Measurements from ENCODE around the gene QRFP.

Gene QRFP

GRCh38 chr9:130939405-130940026 is 42.9 kb upstream of the QRFP start:
- H3K4me1 ChIP-seq (ENCODE audit: control insufficient read depth in 2 of 2, insufficient read depth in 2 of 2, low read length in 2 of 2), result peaks cover 5 to 15% of the 10 kb centered on the region in 2 donors
- H3K27ac ChIP-seq (ENCODE audit: low read depth in 2 of 2, low read length in 2 of 2), result no peak overlapping the region
- H3K27me3 ChIP-seq (ENCODE audit: control insufficient read depth in 2 of 2, insufficient read depth in 2 of 2, low read length in 2 of 2), result peaks cover 14 to 31% of the 10 kb centered on the region in 2 donors
- H3K36me3 ChIP-seq (ENCODE audit: control insufficient read depth in 2 of 2, insufficient read depth in 2 of 2, low read length in 2 of 2), result no peaks in the 10 kb centered on the region
- peak overlapping the region; percentile 57 to 64 for H3K4me3 ChIP-seq (ENCODE audit: low read length in 2 of 2)
- no peaks in the 10 kb centered on the region for H3K9me3 ChIP-seq (ENCODE audit: control insufficient read depth in 2 of 2, low read length in 2 of 2)
- peak overlapping the region in 1 of 2 donors; percentile 74 for H3K9ac ChIP-seq (ENCODE audit: low read depth in 1 of 2, low read length in 2 of 2)

GRCh38 chr9:130938652-130939404 is 42.2 kb upstream of the QRFP start, which contains the start of gene FIBCD1:
TSS of gene FIBCD1 (minus strand) at chr9:130939247. CDS start at chr9:130938607, 640 bp downstream.
- Histone ChIP-seq H3K36me3 (ENCODE audit: control insufficient read depth in 2 of 2, insufficient read depth in 2 of 2, low read length in 2 of 2) (no peaks in the 10 kb centered on the region), H3K9ac (ENCODE audit: low read depth in 1 of 2, low read length in 2 of 2) (peak within 1 kb of the TSS in 1 of 2 donors; percentile 74), H3K4me3 (ENCODE audit: low read length in 2 of 2) (peak within 1 kb of the TSS; percentile 57 to 64), H3K9me3 (ENCODE audit: control insufficient read depth in 2 of 2, low read length in 2 of 2) (no peaks in the 10 kb centered on the region), H3K27me3 (ENCODE audit: control insufficient read depth in 2 of 2, insufficient read depth in 2 of 2, low read length in 2 of 2) (peaks cover 13 to 31% of the 10 kb centered on the region in 2 donors), H3K27ac (ENCODE audit: low read depth in 2 of 2, low read length in 2 of 2) (no peak within 1 kb of the TSS), H3K4me1 (ENCODE audit: control insufficient read depth in 2 of 2, insufficient read depth in 2 of 2, low read length in 2 of 2) (peaks cover 5 to 15% of the 10 kb centered on the region in 2 donors)

GRCh38 chr9:130938184-130938651 is 41.6 kb upstream of the QRFP start:
- peaks cover 5 to 15% of the 10 kb centered on the region in 2 donors for H3K4me1 ChIP-seq (ENCODE audit: control insufficient read depth in 2 of 2, insufficient read depth in 2 of 2, low read length in 2 of 2)
- peak overlapping the region in 1 of 2 donors; percentile 29 for H3K4me3 ChIP-seq (ENCODE audit: low read length in 2 of 2)

GRCh38 chr9:130937146-130938076 is 40.8 kb upstream of the QRFP start:
- Histone ChIP-seq H3K4me3 (ENCODE audit: low read length in 2 of 2) (no peak overlapping the region), H3K4me1 (ENCODE audit: control insufficient read depth in 2 of 2, insufficient read depth in 2 of 2, low read length in 2 of 2) (peaks cover 5 to 15% of the 10 kb centered on the region in 2 donors)

More at GRCh38 chr9:130938184-130938651, 41.6 kb upstream of the QRFP start:
- Histone ChIP-seq H3K27ac (ENCODE audit: low read depth in 2 of 2, low read length in 2 of 2) (no peak overlapping the region), H3K9ac (ENCODE audit: low read depth in 1 of 2, low read length in 2 of 2) (no peak overlapping the region), H3K27me3 (ENCODE audit: control insufficient read depth in 2 of 2, insufficient read depth in 2 of 2, low read length in 2 of 2) (peaks cover 12 to 31% of the 10 kb centered on the region in 2 donors), H3K9me3 (ENCODE audit: control insufficient read depth in 2 of 2, low read length in 2 of 2) (no peaks in the 10 kb centered on the region), H3K36me3 (ENCODE audit: control insufficient read depth in 2 of 2, insufficient read depth in 2 of 2, low read length in 2 of 2) (no peaks in the 10 kb centered on the region)

GRCh38 chr9:130936285-130937117 is 39.9 kb upstream of the QRFP start:
- Histone ChIP-seq H3K4me3 (ENCODE audit: low read length in 2 of 2) (no peak overlapping the region), H3K4me1 (ENCODE audit: control insufficient read depth in 2 of 2, insufficient read depth in 2 of 2, low read length in 2 of 2) (peaks cover 5 to 15% of the 10 kb centered on the region in 2 donors), H3K36me3 (ENCODE audit: control insufficient read depth in 2 of 2, insufficient read depth in 2 of 2, low read length in 2 of 2) (no peaks in the 10 kb centered on the region), H3K9me3 (ENCODE audit: control insufficient read depth in 2 of 2, low read length in 2 of 2) (no peaks in the 10 kb centered on the region), H3K27ac (ENCODE audit: low read depth in 2 of 2, low read length in 2 of 2) (no peak overlapping the region), H3K27me3 (ENCODE audit: control insufficient read depth in 2 of 2, insufficient read depth in 2 of 2, low read length in 2 of 2) (peaks cover 12 to 32% of the 10 kb centered on the region in 2 donors), H3K9ac (ENCODE audit: low read depth in 1 of 2, low read length in 2 of 2) (no peak overlapping the region)

More at GRCh38 chr9:130937146-130938076, 40.8 kb upstream of the QRFP start:
- Histone ChIP-seq H3K27me3 (ENCODE audit: control insufficient read depth in 2 of 2, insufficient read depth in 2 of 2, low read length in 2 of 2) (peaks cover 12 to 34% of the 10 kb centered on the region in 2 donors), H3K9ac (ENCODE audit: low read depth in 1 of 2, low read length in 2 of 2) (no peak overlapping the region), H3K27ac (ENCODE audit: low read depth in 2 of 2, low read length in 2 of 2) (no peak overlapping the region), H3K9me3 (ENCODE audit: control insufficient read depth in 2 of 2, low read length in 2 of 2) (no peaks in the 10 kb centered on the region), H3K36me3 (ENCODE audit: control insufficient read depth in 2 of 2, insufficient read depth in 2 of 2, low read length in 2 of 2) (no peaks in the 10 kb centered on the region)

- Histone ChIP-seq H3K27ac (ENCODE audit: low read depth in 2 of 2, low read length in 2 of 2) (no peak overlapping the region), H3K27me3 (ENCODE audit: control insufficient read depth in 2 of 2, insufficient read depth in 2 of 2, low read length in 2 of 2) (peaks cover 12 to 32% of the 10 kb centered on the region in 2 donors)
Measured at GRCh38 chr9:130935648-130936271, 39.1 kb upstream of the QRFP start.

GRCh38 chr9:130934702-130935647 is 38.4 kb upstream of the QRFP start:
- H3K27me3 ChIP-seq (ENCODE audit: control insufficient read depth in 2 of 2, insufficient read depth in 2 of 2, low read length in 2 of 2), result peaks cover 9 to 27% of the 10 kb centered on the region in 2 donors
- no peak overlapping the region for H3K27ac ChIP-seq (ENCODE audit: low read depth in 2 of 2, low read length in 2 of 2)
- H3K4me1 ChIP-seq (ENCODE audit: control insufficient read depth in 2 of 2, insufficient read depth in 2 of 2, low read length in 2 of 2), result peaks cover 5 to 9% of the 10 kb centered on the region in 2 donors
- no peaks in the 10 kb centered on the region for H3K36me3 ChIP-seq (ENCODE audit: control insufficient read depth in 2 of 2, insufficient read depth in 2 of 2, low read length in 2 of 2)
- no peak overlapping the region for H3K9ac ChIP-seq (ENCODE audit: low read depth in 1 of 2, low read length in 2 of 2)
- no peaks in the 10 kb centered on the region for H3K9me3 ChIP-seq (ENCODE audit: control insufficient read depth in 2 of 2, low read length in 2 of 2)
- no peak overlapping the region for H3K4me3 ChIP-seq (ENCODE audit: low read length in 2 of 2)

More at GRCh38 chr9:130935648-130936271, 39.1 kb upstream of the QRFP start:
- Histone ChIP-seq H3K9ac (ENCODE audit: low read depth in 1 of 2, low read length in 2 of 2) (no peak overlapping the region), H3K4me1 (ENCODE audit: control insufficient read depth in 2 of 2, insufficient read depth in 2 of 2, low read length in 2 of 2) (peaks cover 5 to 15% of the 10 kb centered on the region in 2 donors), H3K36me3 (ENCODE audit: control insufficient read depth in 2 of 2, insufficient read depth in 2 of 2, low read length in 2 of 2) (no peaks in the 10 kb centered on the region), H3K9me3 (ENCODE audit: control insufficient read depth in 2 of 2, low read length in 2 of 2) (no peaks in the 10 kb centered on the region), H3K4me3 (ENCODE audit: low read length in 2 of 2) (no peak overlapping the region)

- Histone ChIP-seq H3K4me1 (ENCODE audit: control insufficient read depth in 2 of 2, insufficient read depth in 2 of 2, low read length in 2 of 2) (peaks cover 3 to 9% of the 10 kb centered on the region in 2 donors), H3K27me3 (ENCODE audit: control insufficient read depth in 2 of 2, insufficient read depth in 2 of 2, low read length in 2 of 2) (peaks cover 9 to 27% of the 10 kb centered on the region in 2 donors)
Measured at GRCh38 chr9:130934246-130934645, 37.6 kb upstream of the QRFP start.

More at GRCh38 chr9:130934246-130934645, 37.6 kb upstream of the QRFP start:
- no peaks in the 10 kb centered on the region for H3K36me3 ChIP-seq (ENCODE audit: control insufficient read depth in 2 of 2, insufficient read depth in 2 of 2, low read length in 2 of 2)
- no peak overlapping the region for H3K27ac ChIP-seq (ENCODE audit: low read depth in 2 of 2, low read length in 2 of 2)
- no peak overlapping the region for H3K9ac ChIP-seq (ENCODE audit: low read depth in 1 of 2, low read length in 2 of 2)
- no peak overlapping the region for H3K4me3 ChIP-seq (ENCODE audit: low read length in 2 of 2)
- H3K9me3 ChIP-seq (ENCODE audit: control insufficient read depth in 2 of 2, low read length in 2 of 2), result no peaks in the 10 kb centered on the region

All from mucosa of rectum (tissue), 2 donors.